ENCODE results near the gene OR2G2.

DNA sequence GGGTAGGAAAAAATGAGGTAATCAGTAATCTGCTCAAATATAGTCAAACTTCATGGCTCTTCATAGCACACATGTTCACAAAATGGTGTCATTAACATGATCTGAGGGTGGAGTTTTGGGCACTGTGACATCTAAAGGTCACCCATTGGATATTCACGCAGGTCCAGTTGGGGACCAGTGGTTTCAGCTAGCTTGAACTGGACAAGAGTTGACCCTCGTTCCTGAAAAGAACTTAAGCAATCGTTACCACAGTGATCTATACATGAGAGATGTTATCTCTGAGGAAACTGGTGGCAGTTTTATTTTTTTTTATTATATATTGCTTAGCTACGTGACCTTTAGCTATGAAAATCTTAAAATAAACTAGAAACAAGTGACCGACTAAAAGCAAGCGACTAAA lies 48.9 kb upstream of the OR2G2 start:
- TF ChIP-seq, protein P1, sequence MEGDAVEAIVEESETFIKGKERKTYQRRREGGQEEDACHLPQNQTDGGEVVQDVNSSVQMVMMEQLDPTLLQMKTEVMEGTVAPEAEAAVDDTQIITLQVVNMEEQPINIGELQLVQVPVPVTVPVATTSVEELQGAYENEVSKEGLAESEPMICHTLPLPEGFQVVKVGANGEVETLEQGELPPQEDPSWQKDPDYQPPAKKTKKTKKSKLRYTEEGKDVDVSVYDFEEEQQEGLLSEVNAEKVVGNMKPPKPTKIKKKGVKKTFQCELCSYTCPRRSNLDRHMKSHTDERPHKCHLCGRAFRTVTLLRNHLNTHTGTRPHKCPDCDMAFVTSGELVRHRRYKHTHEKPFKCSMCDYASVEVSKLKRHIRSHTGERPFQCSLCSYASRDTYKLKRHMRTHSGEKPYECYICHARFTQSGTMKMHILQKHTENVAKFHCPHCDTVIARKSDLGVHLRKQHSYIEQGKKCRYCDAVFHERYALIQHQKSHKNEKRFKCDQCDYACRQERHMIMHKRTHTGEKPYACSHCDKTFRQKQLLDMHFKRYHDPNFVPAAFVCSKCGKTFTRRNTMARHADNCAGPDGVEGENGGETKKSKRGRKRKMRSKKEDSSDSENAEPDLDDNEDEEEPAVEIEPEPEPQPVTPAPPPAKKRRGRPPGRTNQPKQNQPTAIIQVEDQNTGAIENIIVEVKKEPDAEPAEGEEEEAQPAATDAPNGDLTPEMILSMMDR (conservative IDR thresholded peaks at IDR 0.05; ENCODE audit: low read depth, low read length), result no peak
- TF ChIP-seq EZH2phosphoT487 (IDR thresholded peaks at IDR 0.05; ENCODE audit: borderline replicate concordance, low read length) (no peak), EZH2 (IDR thresholded peaks at IDR 0.05; ENCODE audit: low read length, unreplicated experiment) (no peak)

Measured in PC-3 (cell line).